ENCODE data around the gene ANKFN1.

GRCh38 chr17:56292010-56292409, 138.7 kb downstream of the ANKFN1 start:
- TF ChIP-seq GATA2 (IDR thresholded peaks at IDR 0.05; ENCODE audit: low read depth, low read length): no peak
- no peak for TF ChIP-seq GATA3 (IDR thresholded peaks at IDR 0.05; ENCODE audit: low read depth, low read length)

Measured in SH-SY5Y (cell line).